ENCODE measurements around the gene PPP1CC. TPM values are rescaled to one million over a fixed set of nuclear protein-coding genes. Genes with fewer than 3 reads are reported as not detected.

PPP1CC gene
- total RNA-seq, 1 donor = 158 TPM

Other genes starting within 250 kb of the PPP1CC start
- gene VPS29, start 240.8 kb downstream of the PPP1CC start, total RNA-seq = 46.0 TPM
- gene RAD9B, start 240.6 kb downstream of the PPP1CC start, total RNA-seq = 0.94 TPM
- 56.8 TPM for gene PPTC7, start 159.6 kb downstream of the PPP1CC start, total RNA-seq
- gene TCTN1, start 128.8 kb downstream of the PPP1CC start, total RNA-seq = 7.9 TPM
- 18.5 TPM for gene HVCN1, start 53.8 kb downstream of the PPP1CC start, total RNA-seq
- gene CCDC63, start 104.1 kb upstream of the PPP1CC start, total RNA-seq = not detected
- not detected for gene MYL2, start 177.7 kb upstream of the PPP1CC start, total RNA-seq